ENCODE results near the gene IQCC.

DNA sequence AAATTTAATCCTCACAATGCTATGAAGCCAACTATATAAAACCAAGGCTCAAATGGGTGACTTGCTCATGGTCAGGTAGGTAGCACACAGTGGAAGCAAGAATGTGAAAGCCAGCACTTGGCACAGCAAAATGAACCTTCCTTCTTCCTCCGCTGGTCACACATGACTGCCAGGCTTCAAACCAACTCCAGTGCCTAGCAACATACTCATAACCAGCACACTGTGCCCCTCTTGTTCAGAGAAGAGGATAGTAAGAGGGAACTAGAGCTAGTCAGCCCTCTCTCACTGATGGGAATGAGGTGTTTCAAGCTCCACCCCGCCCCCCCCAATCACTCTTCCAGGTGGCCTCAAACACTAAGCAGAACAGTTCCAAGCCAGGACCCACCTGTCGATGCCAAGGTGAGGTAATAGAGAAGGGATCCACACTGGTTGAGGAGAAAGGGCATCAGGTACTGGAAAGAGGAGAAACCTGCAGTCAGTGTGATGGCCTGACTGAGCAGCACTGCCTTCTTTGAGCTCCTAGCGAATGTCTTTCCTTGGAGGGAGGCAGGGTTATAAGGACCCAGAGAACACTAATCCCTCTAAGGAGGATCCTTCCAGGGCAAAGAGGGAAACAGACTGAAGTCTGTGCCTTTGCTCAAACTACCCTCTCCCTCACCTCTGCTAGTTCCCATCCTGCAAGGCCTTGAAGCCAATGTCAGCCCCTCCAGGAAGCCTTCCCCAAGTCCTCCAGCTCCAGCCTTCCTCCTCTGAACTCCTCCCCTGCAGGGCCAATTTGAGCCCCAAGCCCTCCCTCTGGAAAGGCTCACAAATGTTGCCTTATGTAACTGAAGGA, 15.5 kb downstream of the IQCC start:
- TF ChIP-seq POLR2A (IDR thresholded peaks at IDR 0.05) = no peak
- TF ChIP-seq, protein P1, sequence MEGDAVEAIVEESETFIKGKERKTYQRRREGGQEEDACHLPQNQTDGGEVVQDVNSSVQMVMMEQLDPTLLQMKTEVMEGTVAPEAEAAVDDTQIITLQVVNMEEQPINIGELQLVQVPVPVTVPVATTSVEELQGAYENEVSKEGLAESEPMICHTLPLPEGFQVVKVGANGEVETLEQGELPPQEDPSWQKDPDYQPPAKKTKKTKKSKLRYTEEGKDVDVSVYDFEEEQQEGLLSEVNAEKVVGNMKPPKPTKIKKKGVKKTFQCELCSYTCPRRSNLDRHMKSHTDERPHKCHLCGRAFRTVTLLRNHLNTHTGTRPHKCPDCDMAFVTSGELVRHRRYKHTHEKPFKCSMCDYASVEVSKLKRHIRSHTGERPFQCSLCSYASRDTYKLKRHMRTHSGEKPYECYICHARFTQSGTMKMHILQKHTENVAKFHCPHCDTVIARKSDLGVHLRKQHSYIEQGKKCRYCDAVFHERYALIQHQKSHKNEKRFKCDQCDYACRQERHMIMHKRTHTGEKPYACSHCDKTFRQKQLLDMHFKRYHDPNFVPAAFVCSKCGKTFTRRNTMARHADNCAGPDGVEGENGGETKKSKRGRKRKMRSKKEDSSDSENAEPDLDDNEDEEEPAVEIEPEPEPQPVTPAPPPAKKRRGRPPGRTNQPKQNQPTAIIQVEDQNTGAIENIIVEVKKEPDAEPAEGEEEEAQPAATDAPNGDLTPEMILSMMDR (IDR thresholded peaks at IDR 0.05) = no peak

All from Peyer's patch (tissue), 4 donors.